Right hindlimb (tissue), 1 donor: ENCODE data around the gene CLBA1.
"Not testable (repeated sequence)": the region's sequence is repeated elsewhere in the genome, so short reads cannot be mapped to it uniquely, and the experiment has no call there.

Experiments
- DNase-seq: peaks from one replicate; pipeline ENCODE4 v3.0.0-alpha.2; 2018

Gene CLBA1

GRCh38 chr14:104985675-104986486, at the start of gene CLBA1:
Gene CLBA1 (plus strand): TSS chr14:104985788. CDS start chr14:104986432, 644 bp downstream.
- peak; percentile 95 for DNase-seq

- no peak for DNase-seq
These were observed 49.6 kb upstream of the CLBA1 start for GRCh38 chr14:104935955-104936354.

- no peak for DNase-seq
These were observed 49.0 kb upstream of the CLBA1 start for GRCh38 chr14:104936361-104937155.

- DNase-seq: no peak
These were observed 48.4 kb upstream of the CLBA1 start for GRCh38 chr14:104937161-104937560.

- no peak for DNase-seq
These were observed 47.8 kb upstream of the CLBA1 start for GRCh38 chr14:104937694-104938365.

GRCh38 chr14:104938436-104938835, 47.2 kb upstream of the CLBA1 start:
- no peak for DNase-seq

GRCh38 chr14:104938960-104939359, 46.6 kb upstream of the CLBA1 start:
- no peak for DNase-seq

GRCh38 chr14:104939666-104940410, 45.8 kb upstream of the CLBA1 start:
- DNase-seq: no peak

GRCh38 chr14:104940526-104941150, 45.0 kb upstream of the CLBA1 start:
- no peak for DNase-seq

GRCh38 chr14:104941508-104942365, 43.9 kb upstream of the CLBA1 start:
- no peak for DNase-seq

- DNase-seq: no peak
These were observed 43.0 kb upstream of the CLBA1 start for GRCh38 chr14:104942586-104942985.

- DNase-seq: not testable (repeated sequence)
These were observed 42.2 kb upstream of the CLBA1 start for GRCh38 chr14:104943216-104944015.

- DNase-seq: not testable (repeated sequence)
These were observed 41.6 kb upstream of the CLBA1 start for GRCh38 chr14:104944016-104944308.

- not testable (repeated sequence) for DNase-seq
These were observed 41.0 kb upstream of the CLBA1 start for GRCh38 chr14:104944436-104945205.

- DNase-seq: not testable (repeated sequence)
These were observed 40.3 kb upstream of the CLBA1 start for GRCh38 chr14:104945266-104945665.

GRCh38 chr14:104945986-104946965, 39.3 kb upstream of the CLBA1 start:
- peak; percentile 3 for DNase-seq

- not testable (repeated sequence) for DNase-seq
These were observed 38.4 kb upstream of the CLBA1 start for GRCh38 chr14:104947201-104947600.
